Suprapubic skin (tissue), 4 donors: Measurements from ENCODE around the gene VASP.

ENCODE experiments used
- CTCF ChIP-seq, 2 donors: fragments of 200-600 bp in 1 of 2; fragments of 450-650 bp in 1 of 2; sonication (generic) in 1 of 2; IDR thresholded peaks; one replicate each; pipeline ENCODE4 v1.5.1; 2016 to 2019; ENCODE audit warnings: antibody characterized with exemption in 2 of 2, mild to moderate bottlenecking in 1 of 2, moderate library complexity in 1 of 2
- POLR2A ChIP-seq, 2 donors: fragments of 450-650 bp; IDR thresholded peaks; one replicate each; pipeline ENCODE4 v1.6.1; 2017; ENCODE audit warnings: antibody characterized with exemption in 2 of 2, mild to moderate bottlenecking in 2 of 2, moderate library complexity in 2 of 2
- POLR2AphosphoS5 ChIP-seq, 3 donors: sonication (generic); formaldehyde crosslinking; IDR thresholded peaks; one replicate each; pipeline ENCODE4 v1.6.1; 2017; ENCODE audit warnings: antibody characterized with exemption in 3 of 3

GRCh38 chr19:45522010-45522941 lies 15.0 kb downstream of the VASP start:
- TF ChIP-seq CTCF (IDR thresholded peaks at IDR 0.05) = no peak
- no peak for TF ChIP-seq POLR2A (IDR thresholded peaks at IDR 0.05)
- TF ChIP-seq POLR2AphosphoS5 (IDR thresholded peaks at IDR 0.05) = no peak
